H9 (cell line): ENCODE measurements around the gene PLA2G2E. TPM values are rescaled to one million over a fixed set of nuclear protein-coding genes. Genes with fewer than 3 reads are reported as not detected.

Experiments
- DNase-seq: peaks from one replicate; pipeline ENCODE4 v3.0.0-alpha.2; 2017
- H2AFZ ChIP-seq: one replicate; pipeline ENCODE4 v1.6.1; 2013; ENCODE audit warnings: mild to moderate bottlenecking, low read length, control low read depth, moderate library complexity
- H2AK5ac ChIP-seq: 2 replicates; pipeline ENCODE4 v1.6.1; 2013; ENCODE audit warnings: low read length, control low read depth, mixed read lengths; ENCODE audit not compliant: insufficient read length
- H2BK120ac ChIP-seq: one replicate; pipeline ENCODE4 v1.6.1; 2013; ENCODE audit warnings: low read depth, mild to moderate bottlenecking, low read length, control low read depth, inconsistent platforms; ENCODE audit not compliant: poor library complexity, severe bottlenecking
- H2BK12ac ChIP-seq: 2 replicates; pipeline ENCODE4 v1.6.1; 2013; ENCODE audit warnings: low read length, control low read depth, mixed read lengths, low read depth; ENCODE audit not compliant: insufficient read length
- H2BK15ac ChIP-seq: 2 replicates; pipeline ENCODE4 v1.6.1; 2013; ENCODE audit warnings: low read depth, low read length, control low read depth
- H2BK20ac ChIP-seq: one replicate; pipeline ENCODE4 v1.6.1; 2013; ENCODE audit warnings: low read depth, mild to moderate bottlenecking, low read length, control low read depth, inconsistent platforms; ENCODE audit not compliant: poor library complexity, severe bottlenecking
- H2BK5ac ChIP-seq: 2 replicates; pipeline ENCODE4 v1.6.1; 2013; ENCODE audit warnings: low read length, control low read depth, mixed read lengths; ENCODE audit not compliant: insufficient read length
- H3K14ac ChIP-seq: 2 replicates; pipeline ENCODE4 v1.6.1; 2013; ENCODE audit warnings: low read length, control low read depth; ENCODE audit not compliant: insufficient read depth
- H3K18ac ChIP-seq: 2 replicates; pipeline ENCODE4 v1.6.1; 2013; ENCODE audit warnings: low read depth, mild to moderate bottlenecking, mixed read lengths, low read length, control low read depth; ENCODE audit not compliant: insufficient read length
- H3K23ac ChIP-seq: 2 replicates; pipeline ENCODE4 v1.6.1; 2013; ENCODE audit warnings: low read length, control low read depth, mixed read lengths, low read depth; ENCODE audit not compliant: insufficient read length
- H3K23me2 ChIP-seq: 2 replicates; pipeline ENCODE4 v1.6.1; 2013; ENCODE audit warnings: low read depth, mild to moderate bottlenecking, mixed read lengths, low read length, control low read depth; ENCODE audit not compliant: insufficient read length, poor library complexity, severe bottlenecking
- H3K27ac ChIP-seq: 2 replicates; pipeline ENCODE4 v1.5.1; 2013; ENCODE audit warnings: low read length, control low read depth, mixed read lengths, low read depth; ENCODE audit not compliant: insufficient read length
- H3K27me3 ChIP-seq: 2 replicates; pipeline ENCODE4 v1.6.1; 2013; ENCODE audit warnings: low read length, control low read depth, inconsistent platforms; ENCODE audit not compliant: insufficient read depth
- H3K4ac ChIP-seq: 2 replicates; pipeline ENCODE4 v1.6.1; 2013; ENCODE audit warnings: low read depth, mild to moderate bottlenecking, control low read depth, inconsistent platforms, low read length, moderate library complexity
- H3K4me1 ChIP-seq: 2 replicates; pipeline ENCODE4 v1.6.1; 2013; ENCODE audit warnings: low read length, control low read depth, inconsistent platforms; ENCODE audit not compliant: insufficient read depth
- H3K4me2 ChIP-seq: 2 replicates; pipeline ENCODE4 v1.6.1; 2013; ENCODE audit warnings: low read length, control low read depth, mixed read lengths; ENCODE audit not compliant: insufficient read length, insufficient read depth
- H3K56ac ChIP-seq: 2 replicates; pipeline ENCODE4 v1.6.1; 2013; ENCODE audit warnings: low read depth, mild to moderate bottlenecking, mixed read lengths, low read length, control low read depth; ENCODE audit not compliant: insufficient read length
- H3K79me1 ChIP-seq: 2 replicates; pipeline ENCODE4 v1.6.1; 2013; ENCODE audit warnings: low read depth, mild to moderate bottlenecking, moderate library complexity, low read length, control low read depth, inconsistent platforms; ENCODE audit not compliant: insufficient read depth, poor library complexity, severe bottlenecking
- H3K79me2 ChIP-seq: 2 replicates; pipeline ENCODE4 v1.6.1; 2013; ENCODE audit warnings: low read length, control low read depth, inconsistent platforms; ENCODE audit not compliant: insufficient read depth
- H3K9ac ChIP-seq: 2 replicates; pipeline ENCODE4 v1.6.1; 2013; ENCODE audit warnings: low read length, control low read depth, mixed read lengths; ENCODE audit not compliant: insufficient read length; ENCODE audit errors: extremely low read depth
- H3K9me3 ChIP-seq: one replicate; pipeline ENCODE4 v1.6.1; 2013; ENCODE audit warnings: low read depth, low read length, inconsistent platforms; ENCODE audit not compliant: control insufficient read depth
- H3T11ph ChIP-seq: one replicate; pipeline ENCODE4 v1.6.1; 2013; ENCODE audit warnings: mild to moderate bottlenecking, low read length, control low read depth, inconsistent platforms
- H4K20me1 ChIP-seq: one replicate; pipeline ENCODE4 v1.6.1; 2013; ENCODE audit not compliant: control insufficient read depth, insufficient read length, insufficient read depth
- H4K5ac ChIP-seq: 2 replicates; pipeline ENCODE4 v1.6.1; 2013; ENCODE audit warnings: low read depth, mild to moderate bottlenecking, mixed read lengths, low read length, control low read depth; ENCODE audit not compliant: insufficient read length
- H4K8ac ChIP-seq: replicated peaks from 2 replicates; pipeline ENCODE4 v1.6.1; 2013; ENCODE audit warnings: low read length, control low read depth, mixed read lengths, low read depth; ENCODE audit not compliant: insufficient read length
- H4K91ac ChIP-seq: 2 replicates; pipeline ENCODE4 v1.6.1; 2013; ENCODE audit warnings: low read depth, mild to moderate bottlenecking, moderate library complexity, mixed read lengths, low read length, control low read depth; ENCODE audit not compliant: insufficient read length
- H3K27ac Mint-ChIP-seq, 3 experiments: 2 replicates in 2 of 3; 3 replicates in 1 of 3; pipeline ENCODE4 v1.8.0; 2020 to 2021; ENCODE audit warnings: mixed read lengths in 3 of 3, mild to moderate bottlenecking in 1 of 3, moderate library complexity in 1 of 3
- H3K27me3 Mint-ChIP-seq: 2 replicates; pipeline ENCODE4 v1.8.0; 2021; ENCODE audit warnings: low read depth, mild to moderate bottlenecking, moderate library complexity, mixed read lengths
- H3K36me3 Mint-ChIP-seq, 3 experiments: 2 replicates in 2 of 3; 3 replicates in 1 of 3; pipeline ENCODE4 v1.8.0; 2020 to 2021; ENCODE audit warnings: low read depth in 3 of 3, mixed read lengths in 3 of 3; ENCODE audit not compliant: insufficient read depth in 1 of 3
- H3K4me1 Mint-ChIP-seq, 2 experiments: 2 replicates each; pipeline ENCODE4 v1.8.0; 2020; ENCODE audit warnings: mixed read lengths in 2 of 2
- H3K4me3 Mint-ChIP-seq, 2 experiments: 2 replicates in 1 of 2; 3 replicates in 1 of 2; pipeline ENCODE4 v1.8.0; 2020 to 2021; ENCODE audit warnings: mild to moderate bottlenecking in 2 of 2, mixed read lengths in 2 of 2, moderate library complexity in 1 of 2
- H3K9me3 Mint-ChIP-seq, 2 experiments: 2 replicates in 1 of 2; 3 replicates in 1 of 2; pipeline ENCODE4 v1.8.0; 2020; ENCODE audit warnings: mild to moderate bottlenecking in 2 of 2, mixed read lengths in 2 of 2, moderate library complexity in 1 of 2
- CTCF ChIP-seq: fragments of 200-600 bp; sonication (generic); conservative IDR thresholded peaks from 3 replicates; pipeline ENCODE4 v1.8.0; 2021; ENCODE audit warnings: antibody characterized with exemption, mild to moderate bottlenecking
- WGBS: extraction: QIAGEN DNeasy Blood & Tissue Kit; methylation state at CpG from one replicate; pipeline ENCODE4 v1.1.7; 2013; ENCODE audit warnings: missing lambda C conversion rate, low lambda C conversion rate, mixed read lengths; ENCODE audit not compliant: insufficient read length; ENCODE audit errors: extremely low coverage; 5-methylcytosine and 5-hydroxymethylcytosine counted together
- total RNA-seq: library from RNA; stranded (reverse); gene quantifications from 2 replicates; pipeline ENCODE4 v1.2.1, GENCODE V29; 2021

PLA2G2E gene
- total RNA-seq, 1 experiment from 2014 or later, result not detected

- H3K27ac Mint-ChIP-seq, result no peak overlapping the region
- Histone ChIP-seq H2BK12ac (no peak overlapping the region), H4K91ac (no peak overlapping the region), H4K20me1 (no peaks in the 10 kb centered on the region), H3K79me2 (no peaks in the 10 kb centered on the region; the same call in 1 of the 2 replicates), H2AK5ac (no peak overlapping the region), H3K79me1 (peaks cover 5% of the 10 kb centered on the region), H4K5ac (no peak overlapping the region), H3K27ac (no peak overlapping the region), H3K23ac (no peak overlapping the region), H3K56ac (no peak overlapping the region), H3K4me1 (no peaks in the 10 kb centered on the region), H2BK5ac (no peak overlapping the region), H3T11ph (no peak overlapping the region), H3K14ac (no peak overlapping the region), H3K9ac (no peak overlapping the region), H3K9me3 (no peaks in the 10 kb centered on the region), H2AFZ (no peak overlapping the region), H3K4me2 (no peak overlapping the region), H4K8ac (no peak overlapping the region), H3K23me2 (no peaks in the 10 kb centered on the region), H2BK120ac (no peak overlapping the region), H2BK15ac (no peak overlapping the region), H3K18ac (no peak overlapping the region), H2BK20ac (no peak overlapping the region), H3K4ac (no peak overlapping the region), H3K27me3 (no peaks in the 10 kb centered on the region)
- H3K27me3 Mint-ChIP-seq, result no peaks in the 10 kb centered on the region
- TF ChIP-seq CTCF, result no peak
- H3K4me1 Mint-ChIP-seq, result no peaks in the 10 kb centered on the region; a peak in 1 of 4 replicates
- H3K4me3 Mint-ChIP-seq, result no peak overlapping the region
- DNase-seq, result no peak
- no peaks in the 10 kb centered on the region for H3K9me3 Mint-ChIP-seq
- no CpG with 5 or more reads among the region's 5 CpGs for WGBS
- H3K36me3 Mint-ChIP-seq, result peaks cover 18 to 68% (median 59%) of the 10 kb centered on the region in 3 experiments; a peak in 6 of 7 replicates
Observed at GRCh38 chr1:19894218-19894617, 29.2 kb downstream of the PLA2G2E start.
